Kidney (tissue), 14 donors: ENCODE data around the gene S1PR5. TPM values are rescaled to one million over a fixed set of nuclear protein-coding genes. Genes with fewer than 3 reads are reported as not detected.

Source experiments
- DNase-seq, 5 donors: peaks; one replicate each; pipeline ENCODE4 v3.0.0-alpha.2; 2013 to 2020
- FAIRE-seq: peaks from 2 replicates; lab custom pipeline; 2012; peaks lifted over from hg19 to GRCh38; lab: Jason Lieb, UNC
- H3K27ac ChIP-seq, 2 donors: one replicate each; pipeline ENCODE4 v1.7.0; 2013; ENCODE audit warnings: low read depth in 2 of 2, low read length in 2 of 2, inconsistent platforms in 1 of 2
- H3K27me3 ChIP-seq: one replicate; pipeline ENCODE4 v1.7.1; 2013; ENCODE audit warnings: low read length, inconsistent platforms; ENCODE audit not compliant: control insufficient read depth, insufficient read depth
- H3K36me3 ChIP-seq, 3 donors: one replicate each; pipeline versions ENCODE4 v1.7.0 to v1.7.1; 2013; ENCODE audit warnings: low read length in 3 of 3, control low read depth in 1 of 3, inconsistent platforms in 1 of 3; ENCODE audit not compliant: insufficient read depth in 3 of 3, control insufficient read depth in 2 of 3
- H3K4me1 ChIP-seq, 3 donors: one replicate each; pipeline versions ENCODE4 v1.7.0 to v1.7.1; 2013; ENCODE audit warnings: low read length in 3 of 3, inconsistent platforms in 1 of 3, low read depth in 1 of 3; ENCODE audit not compliant: control insufficient read depth in 2 of 3, insufficient read depth in 2 of 3
- H3K4me3 ChIP-seq, 3 donors: one replicate each; pipeline versions ENCODE4 v1.7.0 to v1.8.1; 2013; ENCODE audit warnings: low read length in 3 of 3, control low read depth in 1 of 3, inconsistent platforms in 1 of 3
- H3K9ac ChIP-seq, 3 donors: one replicate each; pipeline versions ENCODE4 v1.7.0 to v1.7.1; 2013; ENCODE audit warnings: low read length in 3 of 3, control low read depth in 1 of 3, inconsistent platforms in 1 of 3
- H3K9me3 ChIP-seq, 3 donors: one replicate each; pipeline versions ENCODE4 v1.7.0 to v1.7.1; 2013; ENCODE audit warnings: low read length in 3 of 3, control low read depth in 1 of 3, inconsistent platforms in 1 of 3; ENCODE audit not compliant: control insufficient read depth in 2 of 3, insufficient read depth in 1 of 3
- intact Hi-C: fragments of 100-400 bp; cut with DNase I; formaldehyde crosslinking; loops from one replicate; pipeline ENCODE4 v1.11.1; 2022
- polyA plus RNA-seq: library from polyadenylated mRNA; stranded (reverse); fragments of 350-450 nt; fragmentation: Illumina TruSeq; extraction: RNeasy Lipid Tissue Mini Kit (QIAGEN cat#74804); gene quantifications from one replicate; pipeline ENCODE4 v1.2.3, GENCODE V29; 2014; ENCODE audit warnings: low read depth, low replicate concordance; ENCODE audit not compliant: insufficient read depth
- total RNA-seq: library from RNA; stranded (reverse); fragmentation: NEBNext Ultra II Directional; extraction: Animal tissue kit (Norgen Biotek cat#: 25700); gene quantifications from one replicate; pipeline ENCODE4 v1.2.1, GENCODE V29; 2021
- TF ChIP-seq, protein P1 (sequence below): IDR thresholded peaks from 3 replicates; pipeline ENCODE4 v1.5.1; 2012; ENCODE audit warnings: mild to moderate bottlenecking, moderate library complexity, borderline replicate concordance; ENCODE audit not compliant: insufficient read depth; ENCODE audit errors: extremely low read depth
- donor health status: control.
- donor health status: control.
- donor health status: control.
- donor health status: control.
- donor health status: control.
- donor health status: DM: yes; HTN: yes; CAD: no.
- donor health status: Normal renal cell carcinoma (clear cell type).

The S1PR5 gene
- total and polyA plus RNA-seq, 2 donors from 2014 or later, result 0.69 to 0.84 TPM

DNA sequence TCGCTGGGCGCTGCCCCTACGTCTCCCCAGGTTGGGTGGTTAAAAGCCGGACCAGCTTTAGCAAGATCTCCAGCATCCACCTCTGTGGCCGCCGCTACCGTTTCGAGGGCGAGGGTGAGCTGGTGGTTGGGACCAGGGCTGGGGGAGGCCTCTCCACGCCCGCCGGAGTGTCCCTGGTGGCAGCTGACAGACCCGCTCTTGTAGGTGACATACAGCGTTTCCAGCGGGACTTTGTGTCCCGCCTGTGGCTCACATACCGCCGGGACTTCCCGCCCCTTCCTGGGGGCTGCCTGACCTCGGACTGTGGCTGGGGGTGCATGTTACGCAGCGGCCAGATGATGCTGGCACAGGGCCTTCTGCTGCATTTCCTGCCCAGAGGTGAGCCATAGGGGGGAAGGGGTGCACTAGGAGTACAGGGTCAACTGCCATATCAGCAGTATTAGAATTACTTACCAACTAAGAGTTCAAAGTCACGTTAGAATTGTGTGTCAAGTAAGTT, 27.6 kb upstream of the S1PR5 start:
- peaks cover 0 to 24% (median 15%) of the 10 kb centered on the region in 3 donors for H3K36me3 ChIP-seq
- H3K9ac ChIP-seq, result peak overlapping the region in 2 of 3 donors; percentile 58 to 88
- DNase-seq (peak in 1 of 5 donors; percentile 55), FAIRE-seq (no peak)
- no peaks in the 10 kb centered on the region for H3K9me3 ChIP-seq
- H3K4me3 ChIP-seq, result peak overlapping the region; percentile 51 to 92 (median 89)
- H3K4me1 ChIP-seq, result peaks cover 0 to 6% (median 0%) of the 10 kb centered on the region in 3 donors
- H3K27me3 ChIP-seq, result no peaks in the 10 kb centered on the region
- intact Hi-C loops, result no loop called here
- TF ChIP-seq, protein P1, sequence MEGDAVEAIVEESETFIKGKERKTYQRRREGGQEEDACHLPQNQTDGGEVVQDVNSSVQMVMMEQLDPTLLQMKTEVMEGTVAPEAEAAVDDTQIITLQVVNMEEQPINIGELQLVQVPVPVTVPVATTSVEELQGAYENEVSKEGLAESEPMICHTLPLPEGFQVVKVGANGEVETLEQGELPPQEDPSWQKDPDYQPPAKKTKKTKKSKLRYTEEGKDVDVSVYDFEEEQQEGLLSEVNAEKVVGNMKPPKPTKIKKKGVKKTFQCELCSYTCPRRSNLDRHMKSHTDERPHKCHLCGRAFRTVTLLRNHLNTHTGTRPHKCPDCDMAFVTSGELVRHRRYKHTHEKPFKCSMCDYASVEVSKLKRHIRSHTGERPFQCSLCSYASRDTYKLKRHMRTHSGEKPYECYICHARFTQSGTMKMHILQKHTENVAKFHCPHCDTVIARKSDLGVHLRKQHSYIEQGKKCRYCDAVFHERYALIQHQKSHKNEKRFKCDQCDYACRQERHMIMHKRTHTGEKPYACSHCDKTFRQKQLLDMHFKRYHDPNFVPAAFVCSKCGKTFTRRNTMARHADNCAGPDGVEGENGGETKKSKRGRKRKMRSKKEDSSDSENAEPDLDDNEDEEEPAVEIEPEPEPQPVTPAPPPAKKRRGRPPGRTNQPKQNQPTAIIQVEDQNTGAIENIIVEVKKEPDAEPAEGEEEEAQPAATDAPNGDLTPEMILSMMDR, result no peak
- peak overlapping the region; percentile 77 to 87 for H3K27ac ChIP-seq

DNA sequence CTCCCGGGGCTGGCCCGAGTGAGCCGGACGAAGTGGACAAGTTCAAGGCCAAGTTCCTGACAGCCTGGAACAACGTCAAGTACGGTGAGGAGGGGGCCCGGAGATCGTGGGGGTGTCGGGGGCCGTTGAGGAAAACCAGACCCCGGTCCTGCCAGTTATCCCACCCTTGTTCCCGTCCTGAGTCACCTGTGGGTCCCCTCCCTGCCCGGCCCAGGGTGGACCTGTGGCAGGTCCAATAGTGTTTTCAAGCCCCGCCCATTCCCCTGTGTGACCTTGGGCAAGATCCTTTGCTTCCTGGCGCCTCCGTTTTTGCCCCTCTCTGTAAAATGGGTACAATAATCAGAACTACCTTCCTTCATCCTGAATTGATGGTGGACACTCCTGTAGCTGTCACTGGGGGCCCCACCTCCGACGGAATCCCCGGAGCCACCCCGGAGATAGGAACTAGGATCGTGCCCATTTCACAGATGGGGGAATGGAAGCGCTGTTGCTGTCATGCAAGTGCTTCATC, 27.1 kb upstream of the S1PR5 start:
- intact Hi-C loops, result no loop called here
- Histone ChIP-seq H3K27ac (peak overlapping the region; percentile 77 to 87), H3K4me3 (peak overlapping the region; percentile 51 to 92 (median 89)), H3K4me1 (peaks cover 0 to 6% (median 0%) of the 10 kb centered on the region in 3 donors), H3K9ac (peak overlapping the region; percentile 1 to 88 (median 58)), H3K36me3 (peaks cover 0 to 21% (median 12%) of the 10 kb centered on the region in 3 donors), H3K27me3 (no peaks in the 10 kb centered on the region), H3K9me3 (no peaks in the 10 kb centered on the region)
- TF ChIP-seq, protein P1, result no peak
- FAIRE-seq (no peak), DNase-seq (peak; percentile 30 to 76 (median 52))

DNA sequence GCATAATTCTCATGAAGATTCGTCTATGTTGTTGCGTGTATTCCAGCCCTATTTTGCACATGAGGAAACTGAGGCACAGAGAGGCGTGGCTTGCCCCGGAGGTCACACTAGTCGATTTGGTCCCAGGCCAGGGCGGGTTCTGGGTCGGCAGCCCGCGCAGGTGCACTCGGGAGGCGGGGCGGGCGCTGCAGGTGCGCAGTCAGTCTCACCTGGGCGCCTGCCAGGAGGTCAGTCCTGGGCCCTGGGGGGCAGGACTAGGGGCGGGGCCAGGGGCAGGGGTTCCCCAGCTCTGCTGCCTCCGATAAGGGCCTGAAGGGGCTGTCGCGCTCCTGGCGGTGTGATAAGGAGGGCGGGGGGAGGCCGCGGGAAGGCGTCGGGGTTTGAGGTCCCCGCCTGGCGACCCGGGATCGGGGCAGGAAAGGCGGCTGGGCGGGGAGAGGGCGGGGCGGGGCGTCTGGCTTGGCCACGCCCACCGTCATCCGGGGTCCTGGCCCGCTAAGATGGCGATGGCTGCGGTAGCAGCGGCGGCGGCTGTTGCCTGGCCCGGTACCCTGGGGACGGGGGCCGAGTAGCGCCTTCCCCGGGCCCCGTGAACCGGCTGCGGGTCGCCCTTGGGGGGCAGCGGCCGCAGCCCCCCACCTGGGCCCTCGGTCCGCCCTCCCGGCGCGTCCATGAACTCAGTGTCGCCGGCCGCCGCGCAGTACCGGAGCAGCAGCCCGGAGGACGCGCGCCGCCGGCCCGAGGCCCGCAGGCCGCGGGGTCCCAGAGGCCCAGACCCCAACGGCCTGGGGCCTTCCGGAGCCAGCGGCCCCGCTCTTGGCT, 26.4 kb upstream of the S1PR5 start, which contains the start of gene ATG4D:
TSS of gene ATG4D (plus strand) at position 485 of the 822 bp plus-strand sequence. CDS start at position 672, 187 bp downstream.
- peak within 1 kb of the TSS; percentile 77 to 87 for H3K27ac ChIP-seq
- H3K9me3 ChIP-seq, result no peaks in the 10 kb centered on the region
- H3K9ac ChIP-seq, result peak within 1 kb of the TSS; percentile 1 to 88 (median 58)
- FAIRE-seq (no peak), DNase-seq (peak; percentile 87 to 94 (median 87))
- TF ChIP-seq, protein P1, result no peak
- H3K27me3 ChIP-seq, result no peaks in the 10 kb centered on the region
- peak within 1 kb of the TSS; percentile 51 to 92 (median 89) for H3K4me3 ChIP-seq
- intact Hi-C loops, result no loop called here
- H3K36me3 ChIP-seq, result peaks cover 0 to 17% (median 10%) of the 10 kb centered on the region in 3 donors
- H3K4me1 ChIP-seq, result peaks cover 0 to 6% (median 0%) of the 10 kb centered on the region in 3 donors
